ENCODE results near the gene COA3. TPM values are rescaled to one million over a fixed set of nuclear protein-coding genes. Genes with fewer than 3 reads are reported as not detected.

COA3 gene
- polyA plus RNA-seq, 2 of the 4 experiments (the other 2 are of a cell fraction) = 126 to 131 TPM

Small RNAs within 50 kb of the gene (small RNA-seq; reads per million reads assigned to genes)
- gene HMGN2P15 = 0 reads per million in 6 experiments
- gene MIR6781 = 0 to 0.08 (median 0) reads per million in 6 experiments

Other genes with a start within 250 kb of the COA3 start
- gene HSD17B1, start 245.8 kb downstream of the COA3 start, polyA plus RNA-seq (2011; rRNA removed) = 0.40 and 0.49 TPM in 2 replicates
- gene HSD17B1, start 245.8 kb downstream of the COA3 start, polyA plus RNA-seq (2017; fragmentation: RNase III; extraction: RNeasy Plus Mini Kit Qiagen cat#74134 plus additional on column Dnase treatment) = 1.2 to 1.9 TPM (median 1.5 TPM) in 3 replicates
- 65.4 and 77.5 TPM in 2 replicates for gene COASY, start 236.6 kb downstream of the COA3 start, polyA plus RNA-seq (2011; rRNA removed)
- 103 to 113 TPM (median 112 TPM) in 3 replicates for gene COASY, start 236.6 kb downstream of the COA3 start, polyA plus RNA-seq (2017; fragmentation: RNase III; extraction: RNeasy Plus Mini Kit Qiagen cat#74134 plus additional on column Dnase treatment)
- 48.0 and 48.6 TPM in 2 replicates for gene MLX, start 231.6 kb downstream of the COA3 start, polyA plus RNA-seq (2011; rRNA removed)
- 46.3 to 48.1 TPM (median 47.0 TPM) in 3 replicates for gene MLX, start 231.6 kb downstream of the COA3 start, polyA plus RNA-seq (2017; fragmentation: RNase III; extraction: RNeasy Plus Mini Kit Qiagen cat#74134 plus additional on column Dnase treatment)
- gene PSMC3IP, start 221.0 kb downstream of the COA3 start, polyA plus RNA-seq (2011; rRNA removed) = 17.8 and 26.1 TPM in 2 replicates
- 37.3 to 40.7 TPM (median 37.9 TPM) in 3 replicates for gene PSMC3IP, start 221.0 kb downstream of the COA3 start, polyA plus RNA-seq (2017; fragmentation: RNase III; extraction: RNeasy Plus Mini Kit Qiagen cat#74134 plus additional on column Dnase treatment)
- 28.3 and 45.9 TPM in 2 replicates for gene RETREG3, start 189.3 kb downstream of the COA3 start, polyA plus RNA-seq (2011; rRNA removed)
- gene RETREG3, start 189.3 kb downstream of the COA3 start, polyA plus RNA-seq (2017; fragmentation: RNase III; extraction: RNeasy Plus Mini Kit Qiagen cat#74134 plus additional on column Dnase treatment) = 19.4 to 24.2 TPM (median 22.6 TPM) in 3 replicates
- gene TUBG1, start 189.0 kb downstream of the COA3 start, polyA plus RNA-seq (2011; rRNA removed) = 73.3 and 79.3 TPM in 2 replicates
- 151 to 161 TPM (median 156 TPM) in 3 replicates for gene TUBG1, start 189.0 kb downstream of the COA3 start, polyA plus RNA-seq (2017; fragmentation: RNase III; extraction: RNeasy Plus Mini Kit Qiagen cat#74134 plus additional on column Dnase treatment)
- gene TUBG2, start 139.4 kb downstream of the COA3 start, polyA plus RNA-seq (2011; rRNA removed) = 14.9 and 18.6 TPM in 2 replicates
- gene TUBG2, start 139.4 kb downstream of the COA3 start, polyA plus RNA-seq (2017; fragmentation: RNase III; extraction: RNeasy Plus Mini Kit Qiagen cat#74134 plus additional on column Dnase treatment) = 27.1 to 36.1 TPM (median 30.6 TPM) in 3 replicates
- 5.3 and 5.5 TPM in 2 replicates for gene PLEKHH3, start 121.7 kb downstream of the COA3 start, polyA plus RNA-seq (2011; rRNA removed)
- gene PLEKHH3, start 121.7 kb downstream of the COA3 start, polyA plus RNA-seq (2017; fragmentation: RNase III; extraction: RNeasy Plus Mini Kit Qiagen cat#74134 plus additional on column Dnase treatment) = 12.3 to 15.5 TPM (median 14.0 TPM) in 3 replicates
- 0.19 and 0.23 TPM in 2 replicates for gene CCR10, start 116.9 kb downstream of the COA3 start, polyA plus RNA-seq (2011; rRNA removed)
- 0.59 to 0.73 TPM (median 0.66 TPM) in 3 replicates for gene CCR10, start 116.9 kb downstream of the COA3 start, polyA plus RNA-seq (2017; fragmentation: RNase III; extraction: RNeasy Plus Mini Kit Qiagen cat#74134 plus additional on column Dnase treatment)
- gene CNTNAP1, start 116.2 kb downstream of the COA3 start, polyA plus RNA-seq (2011; rRNA removed) = 8.2 and 8.8 TPM in 2 replicates
- 6.3 to 7.1 TPM (median 7.1 TPM) in 3 replicates for gene CNTNAP1, start 116.2 kb downstream of the COA3 start, polyA plus RNA-seq (2017; fragmentation: RNase III; extraction: RNeasy Plus Mini Kit Qiagen cat#74134 plus additional on column Dnase treatment)
- 35.4 and 41.1 TPM in 2 replicates for gene EZH1, start 53.7 kb downstream of the COA3 start, polyA plus RNA-seq (2011; rRNA removed)
- gene EZH1, start 53.7 kb downstream of the COA3 start, polyA plus RNA-seq (2017; fragmentation: RNase III; extraction: RNeasy Plus Mini Kit Qiagen cat#74134 plus additional on column Dnase treatment) = 20.1 to 21.7 TPM (median 21.5 TPM) in 3 replicates
- gene RAMP2, start 37.5 kb downstream of the COA3 start, polyA plus RNA-seq (2011; rRNA removed) = 0.49 and 1.2 TPM in 2 replicates
- gene RAMP2, start 37.5 kb downstream of the COA3 start, polyA plus RNA-seq (2017; fragmentation: RNase III; extraction: RNeasy Plus Mini Kit Qiagen cat#74134 plus additional on column Dnase treatment) = 0.30 to 1.0 TPM (median 0.87 TPM) in 3 replicates
- 143 and 173 TPM in 2 replicates for gene VPS25, start 25.3 kb downstream of the COA3 start, polyA plus RNA-seq (2011; rRNA removed)
- 118 to 132 TPM (median 119 TPM) in 3 replicates for gene VPS25, start 25.3 kb downstream of the COA3 start, polyA plus RNA-seq (2017; fragmentation: RNase III; extraction: RNeasy Plus Mini Kit Qiagen cat#74134 plus additional on column Dnase treatment)
- 1.1 and 1.6 TPM in 2 replicates for gene WNK4, start 18.1 kb downstream of the COA3 start, polyA plus RNA-seq (2011; rRNA removed)
- 1.3 to 1.5 TPM (median 1.5 TPM) in 3 replicates for gene WNK4, start 18.1 kb downstream of the COA3 start, polyA plus RNA-seq (2017; fragmentation: RNase III; extraction: RNeasy Plus Mini Kit Qiagen cat#74134 plus additional on column Dnase treatment)
- 0.06 and 0.07 TPM in 2 replicates for gene CNTD1, start 157 bp upstream of the COA3 start, polyA plus RNA-seq (2011; rRNA removed)
- gene CNTD1, start 157 bp upstream of the COA3 start, polyA plus RNA-seq (2017; fragmentation: RNase III; extraction: RNeasy Plus Mini Kit Qiagen cat#74134 plus additional on column Dnase treatment) = 0.10 to 0.47 TPM (median 0.17 TPM) in 3 replicates
- gene BECN1, start 25.6 kb upstream of the COA3 start, polyA plus RNA-seq (2011; rRNA removed) = 125 and 138 TPM in 2 replicates
- 98.9 to 103 TPM (median 99.8 TPM) in 3 replicates for gene BECN1, start 25.6 kb upstream of the COA3 start, polyA plus RNA-seq (2017; fragmentation: RNase III; extraction: RNeasy Plus Mini Kit Qiagen cat#74134 plus additional on column Dnase treatment)
- 220 and 257 TPM in 2 replicates for gene PSME3, start 34.7 kb upstream of the COA3 start, polyA plus RNA-seq (2011; rRNA removed)
- gene PSME3, start 34.7 kb upstream of the COA3 start, polyA plus RNA-seq (2017; fragmentation: RNase III; extraction: RNeasy Plus Mini Kit Qiagen cat#74134 plus additional on column Dnase treatment) = 214 to 241 TPM (median 223 TPM) in 3 replicates
- gene AOC2, start 45.9 kb upstream of the COA3 start, polyA plus RNA-seq (2011; rRNA removed) = 2.7 and 3.0 TPM in 2 replicates
- 1.7 to 1.9 TPM (median 1.8 TPM) in 3 replicates for gene AOC2, start 45.9 kb upstream of the COA3 start, polyA plus RNA-seq (2017; fragmentation: RNase III; extraction: RNeasy Plus Mini Kit Qiagen cat#74134 plus additional on column Dnase treatment)
- gene AOC3, start 52.5 kb upstream of the COA3 start, polyA plus RNA-seq (2011; rRNA removed) = 1.4 and 1.6 TPM in 2 replicates
- gene AOC3, start 52.5 kb upstream of the COA3 start, polyA plus RNA-seq (2017; fragmentation: RNase III; extraction: RNeasy Plus Mini Kit Qiagen cat#74134 plus additional on column Dnase treatment) = 0.79 to 1.1 TPM (median 0.97 TPM) in 3 replicates
- not detected in 2 replicates for gene G6PC1, start 102.1 kb upstream of the COA3 start, polyA plus RNA-seq (2011; rRNA removed)
- gene G6PC1, start 102.1 kb upstream of the COA3 start, polyA plus RNA-seq (2017; fragmentation: RNase III; extraction: RNeasy Plus Mini Kit Qiagen cat#74134 plus additional on column Dnase treatment) = not detected in 3 replicates
- gene AARSD1, start 165.8 kb upstream of the COA3 start, polyA plus RNA-seq (2011; rRNA removed) = 56.9 and 66.6 TPM in 2 replicates
- gene AARSD1, start 165.8 kb upstream of the COA3 start, polyA plus RNA-seq (2017; fragmentation: RNase III; extraction: RNeasy Plus Mini Kit Qiagen cat#74134 plus additional on column Dnase treatment) = 70.7 to 82.0 TPM (median 73.0 TPM) in 3 replicates
- gene PTGES3L, start 181.4 kb upstream of the COA3 start, polyA plus RNA-seq (2011; rRNA removed) = 1.0 and 1.8 TPM in 2 replicates
- 2.7 to 3.5 TPM (median 3.2 TPM) in 3 replicates for gene PTGES3L, start 181.4 kb upstream of the COA3 start, polyA plus RNA-seq (2017; fragmentation: RNase III; extraction: RNeasy Plus Mini Kit Qiagen cat#74134 plus additional on column Dnase treatment)
- gene RUNDC1, start 181.9 kb upstream of the COA3 start, polyA plus RNA-seq (2011; rRNA removed) = 19.1 and 21.4 TPM in 2 replicates
- gene RUNDC1, start 181.9 kb upstream of the COA3 start, polyA plus RNA-seq (2017; fragmentation: RNase III; extraction: RNeasy Plus Mini Kit Qiagen cat#74134 plus additional on column Dnase treatment) = 18.7 to 19.7 TPM (median 19.5 TPM) in 3 replicates
- 5,588 and 5,746 TPM in 2 replicates for gene RPL27, start 199.7 kb upstream of the COA3 start, polyA plus RNA-seq (2011; rRNA removed)
- 2,894 to 2,977 TPM (median 2,925 TPM) in 3 replicates for gene RPL27, start 199.7 kb upstream of the COA3 start, polyA plus RNA-seq (2017; fragmentation: RNase III; extraction: RNeasy Plus Mini Kit Qiagen cat#74134 plus additional on column Dnase treatment)
- 20.2 and 21.3 TPM in 2 replicates for gene IFI35, start 208.1 kb upstream of the COA3 start, polyA plus RNA-seq (2011; rRNA removed)
- 10.6 to 12.9 TPM (median 10.8 TPM) in 3 replicates for gene IFI35, start 208.1 kb upstream of the COA3 start, polyA plus RNA-seq (2017; fragmentation: RNase III; extraction: RNeasy Plus Mini Kit Qiagen cat#74134 plus additional on column Dnase treatment)
- gene VAT1, start 223.7 kb upstream of the COA3 start, polyA plus RNA-seq (2011; rRNA removed) = 167 and 169 TPM in 2 replicates
- gene VAT1, start 223.7 kb upstream of the COA3 start, polyA plus RNA-seq (2017; fragmentation: RNase III; extraction: RNeasy Plus Mini Kit Qiagen cat#74134 plus additional on column Dnase treatment) = 117 to 153 TPM (median 149 TPM) in 3 replicates
- 0.19 and 0.33 TPM in 2 replicates for gene RND2, start 226.5 kb upstream of the COA3 start, polyA plus RNA-seq (2011; rRNA removed)
- gene RND2, start 226.5 kb upstream of the COA3 start, polyA plus RNA-seq (2017; fragmentation: RNase III; extraction: RNeasy Plus Mini Kit Qiagen cat#74134 plus additional on column Dnase treatment) = 0.14 to 0.37 TPM (median 0.28 TPM) in 3 replicates